Limb (tissue), 2 donors: ENCODE data around the gene TBCEL.
"Not testable (repeated sequence)": the region's sequence is repeated elsewhere in the genome, so short reads cannot be mapped to it uniquely, and the experiment has no call there.

ENCODE experiments used
- DNase-seq, 2 donors: peaks; one replicate each; pipeline ENCODE4 v3.0.0-alpha.2; 2016; ENCODE audit errors: extremely low spot score in 2 of 2

The TBCEL gene, protein sequence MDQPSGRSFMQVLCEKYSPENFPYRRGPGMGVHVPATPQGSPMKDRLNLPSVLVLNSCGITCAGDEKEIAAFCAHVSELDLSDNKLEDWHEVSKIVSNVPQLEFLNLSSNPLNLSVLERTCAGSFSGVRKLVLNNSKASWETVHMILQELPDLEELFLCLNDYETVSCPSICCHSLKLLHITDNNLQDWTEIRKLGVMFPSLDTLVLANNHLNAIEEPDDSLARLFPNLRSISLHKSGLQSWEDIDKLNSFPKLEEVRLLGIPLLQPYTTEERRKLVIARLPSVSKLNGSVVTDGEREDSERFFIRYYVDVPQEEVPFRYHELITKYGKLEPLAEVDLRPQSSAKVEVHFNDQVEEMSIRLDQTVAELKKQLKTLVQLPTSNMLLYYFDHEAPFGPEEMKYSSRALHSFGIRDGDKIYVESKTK

GRCh38 chr11:121023848-121024751 is at the start of gene TBCEL:
TSS of gene TBCEL (plus strand) at chr11:121024102. CDS start at chr11:121045691, 21,589 bp downstream.
- DNase-seq, result peak; percentile 87 to 95

GRCh38 chr11:120974466-120974865 is 49.4 kb upstream of the TBCEL start:
- no peak for DNase-seq

DNA sequence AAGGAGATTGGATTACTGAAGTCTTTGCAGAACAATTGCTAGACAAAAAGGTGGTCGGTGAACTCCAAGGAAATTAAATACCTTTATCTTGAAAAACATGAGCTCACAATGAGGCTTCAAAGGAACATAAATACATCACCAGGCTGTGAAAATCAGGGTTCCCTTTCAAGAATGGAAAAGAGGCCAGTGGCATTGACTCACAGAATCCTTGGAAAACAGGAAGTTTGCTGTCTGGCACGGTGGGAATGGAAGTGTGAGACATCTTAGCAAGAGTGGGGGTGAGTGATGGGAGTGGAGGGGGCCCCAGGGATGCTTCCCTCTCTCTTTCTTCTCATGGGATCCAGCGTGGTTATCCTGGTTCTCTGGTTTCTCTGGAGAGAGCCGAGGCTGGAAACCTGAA is 48.9 kb upstream of the TBCEL start:
- DNase-seq, result no peak

- no peak for DNase-seq
Measured at GRCh38 chr11:120977266-120978137, 46.4 kb upstream of the TBCEL start.

DNA sequence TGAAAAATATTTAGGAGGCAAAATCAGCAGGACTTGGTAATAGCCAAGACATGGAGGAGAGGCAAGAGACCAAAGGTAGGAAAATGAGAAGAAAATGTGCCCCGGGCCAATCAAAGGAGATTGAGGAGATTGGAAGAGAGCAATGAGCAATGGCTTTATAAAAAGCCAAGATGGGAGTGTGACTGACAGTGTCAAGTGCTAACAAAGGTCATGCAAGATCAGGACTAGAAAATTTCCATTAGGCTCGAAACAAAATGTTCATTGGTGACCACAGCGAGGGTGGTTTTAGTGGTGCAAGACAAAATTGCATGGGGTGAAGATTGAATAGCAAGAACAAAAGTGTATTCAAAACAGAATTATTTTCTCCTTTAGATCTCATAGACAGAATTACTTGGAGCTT is 45.2 kb upstream of the TBCEL start:
- no peak for DNase-seq

DNA sequence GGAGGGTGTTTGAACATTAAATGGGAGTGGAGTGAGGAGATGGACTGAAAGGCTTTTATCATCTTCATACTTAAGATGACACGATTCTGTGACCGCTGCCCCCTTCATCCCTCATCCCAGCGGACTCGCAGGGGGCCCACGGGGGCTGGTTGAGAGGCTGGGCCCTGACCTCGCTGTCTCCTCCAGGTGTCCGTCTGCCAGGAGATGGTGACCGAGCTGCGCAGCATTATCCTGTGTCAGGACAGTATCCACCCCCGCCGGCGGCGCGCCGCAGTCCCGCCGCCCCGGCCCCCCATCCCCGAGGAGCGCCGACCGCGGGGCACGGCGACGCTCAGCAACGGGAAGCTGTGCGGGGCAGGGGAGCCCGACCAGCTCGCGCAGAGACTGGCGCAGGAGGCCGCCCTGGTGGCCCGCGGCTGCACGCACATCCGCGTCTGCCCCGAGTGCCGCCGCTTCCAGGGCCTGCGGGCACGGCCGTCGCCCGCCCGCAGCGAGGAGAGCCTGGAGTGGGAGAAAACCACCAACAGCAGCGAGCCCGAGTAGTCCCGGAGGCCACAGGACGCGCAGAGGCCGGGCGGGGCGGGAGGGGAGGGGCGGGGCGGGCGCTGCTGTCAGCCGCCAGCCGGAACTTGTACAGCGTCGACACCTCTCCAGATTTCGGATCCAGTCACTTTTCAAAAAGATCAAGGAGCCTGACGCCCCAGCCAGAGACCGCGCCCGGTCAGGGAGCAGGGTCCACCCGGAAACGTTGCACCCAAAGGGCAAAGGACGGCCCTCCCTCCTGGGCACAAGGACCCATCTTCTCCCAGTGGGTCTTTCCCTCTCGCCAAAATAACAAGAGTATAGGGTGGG is 38.0 kb upstream of the TBCEL start:
- DNase-seq, result peak; percentile 9 to 79

- DNase-seq, result no peak
Measured at GRCh38 chr11:120988603-120989002, 35.3 kb upstream of the TBCEL start.

- DNase-seq, result no peak
Measured at GRCh38 chr11:120991830-120992686, 31.8 kb upstream of the TBCEL start.

GRCh38 chr11:120994091-120994859 is 29.6 kb upstream of the TBCEL start:
- DNase-seq, result no peak

- DNase-seq, result no peak
Measured at GRCh38 chr11:120995184-120995583, 28.7 kb upstream of the TBCEL start.

DNA sequence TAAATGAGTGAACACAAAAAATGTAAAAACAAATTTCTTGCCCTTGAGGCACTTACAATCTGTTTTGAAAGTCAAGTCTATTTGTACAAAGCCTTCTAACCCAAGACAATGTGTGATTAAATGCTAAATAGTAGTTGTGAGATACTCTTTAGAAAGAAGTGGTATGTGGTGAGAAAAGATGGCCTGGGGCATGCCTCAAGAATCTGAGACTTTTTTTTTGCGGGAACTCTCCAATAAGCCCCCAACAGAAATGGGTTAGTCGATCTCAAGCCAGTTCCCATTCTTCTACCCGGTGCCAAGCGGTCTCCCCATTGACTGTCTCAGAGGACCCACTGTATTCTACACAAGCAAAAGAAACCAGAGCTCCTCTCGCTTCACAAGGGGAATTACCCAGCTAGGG is 26.9 kb upstream of the TBCEL start:
- DNase-seq, result no peak

- no peak for DNase-seq
Measured at GRCh38 chr11:120998581-120998980, 25.3 kb upstream of the TBCEL start.

DNA sequence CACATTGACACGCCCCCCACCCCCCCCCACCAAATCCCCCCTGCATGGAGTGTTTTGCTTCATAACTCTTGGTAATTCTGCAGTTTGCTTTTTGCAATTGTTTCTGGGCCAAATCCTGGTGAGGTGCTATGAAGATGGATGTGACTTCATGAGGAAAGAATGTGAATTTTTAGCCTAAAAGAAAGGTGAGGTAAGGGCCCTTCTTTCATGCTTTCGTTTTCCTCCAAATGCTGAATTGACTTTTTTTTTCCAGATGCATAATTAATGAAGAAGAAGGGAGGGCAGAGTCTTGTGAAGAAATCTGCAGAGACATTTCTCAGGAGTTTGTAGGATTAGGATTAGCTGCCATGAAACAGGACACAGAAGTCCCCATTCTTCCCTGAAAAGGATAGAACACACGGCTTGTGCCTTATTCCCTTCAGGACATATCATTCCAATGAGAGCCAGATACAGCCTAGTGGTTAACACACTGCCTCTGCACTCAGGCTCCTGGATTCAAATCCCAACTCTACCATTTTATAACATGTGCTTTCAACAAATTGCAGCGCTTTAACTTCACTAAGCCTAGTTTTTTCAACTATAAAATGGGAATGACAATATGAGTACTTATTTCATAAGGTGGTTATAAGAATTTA is 19.6 kb upstream of the TBCEL start:
- DNase-seq, result no peak

DNA sequence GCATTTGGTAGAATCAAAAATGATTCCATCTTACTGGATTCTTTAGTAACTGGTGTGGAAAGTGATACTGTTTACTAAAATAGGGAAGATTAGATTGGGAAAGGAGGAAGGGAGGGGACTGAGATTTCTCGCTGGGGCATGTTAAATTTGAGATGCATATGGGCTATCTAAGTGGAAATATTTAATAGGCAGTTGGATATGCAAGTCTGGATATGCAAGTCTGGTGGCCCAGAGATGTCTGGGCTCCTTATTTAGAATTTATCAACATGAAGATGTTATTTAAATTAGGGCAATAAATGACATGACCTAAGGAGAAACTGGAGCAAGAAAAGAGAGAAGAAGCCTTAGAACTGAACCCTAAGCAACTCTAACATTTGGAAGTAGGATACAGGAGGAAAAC is 17.0 kb upstream of the TBCEL start:
- DNase-seq, result no peak

- DNase-seq, result no peak
Measured at GRCh38 chr11:121008551-121008950, 15.4 kb upstream of the TBCEL start.

- DNase-seq, result no peak
Measured at GRCh38 chr11:121012091-121012490, 11.8 kb upstream of the TBCEL start.

DNA sequence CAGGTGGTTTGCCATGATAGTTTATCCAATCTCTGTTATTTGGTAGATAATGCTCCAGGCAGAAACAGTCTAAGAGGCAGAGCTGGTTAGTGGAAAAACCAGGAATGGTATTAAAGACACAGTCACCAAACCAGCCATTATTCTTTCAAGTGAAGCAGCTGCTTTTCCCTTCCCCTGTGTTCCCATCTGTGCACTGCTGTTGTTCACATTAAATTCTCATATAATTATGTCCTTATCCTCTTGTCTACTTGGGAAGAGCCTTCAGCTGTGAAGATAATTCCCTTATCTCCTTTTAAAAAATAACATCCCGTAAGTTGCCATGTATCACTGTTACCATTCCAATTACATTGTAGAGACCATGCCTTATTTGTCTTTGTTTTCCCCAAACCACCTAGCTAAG is 5.2 kb upstream of the TBCEL start:
- no peak for DNase-seq

DNA sequence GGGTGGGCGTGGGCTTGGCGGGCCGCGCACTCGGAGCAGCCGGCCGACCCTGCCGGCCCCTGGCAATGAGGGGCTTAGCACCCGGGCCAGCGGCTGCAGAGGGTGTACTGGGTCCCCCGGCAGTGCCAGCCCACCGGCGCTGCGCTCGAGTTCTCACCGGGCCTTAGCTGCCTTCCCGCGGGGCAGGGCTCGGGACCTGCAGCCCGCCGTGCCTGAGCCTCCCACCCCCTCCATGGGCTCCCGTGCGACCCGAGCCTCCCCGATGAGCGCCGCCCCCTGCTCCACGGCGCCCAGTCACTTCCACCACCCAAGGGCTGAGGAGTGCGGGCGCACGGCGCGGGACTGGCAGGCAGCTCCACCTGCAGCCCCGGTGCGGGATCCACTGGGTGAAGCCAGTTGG is 2.2 kb upstream of the TBCEL start:
- DNase-seq, result not testable (repeated sequence)
